Gastroesophageal sphincter (tissue), 4 donors: ENCODE measurements around the gene RALGPS1. TPM values are rescaled to one million over a fixed set of nuclear protein-coding genes. Genes with fewer than 3 reads are reported as not detected.

Source experiments
- ATAC-seq: fragments of 150-250 bp; one replicate; pipeline ENCODE4 v1.9.1; 2016; ENCODE audit warnings: mild to moderate bottlenecking, moderate library complexity
- H3K27ac ChIP-seq, 4 donors: fragments of 200-600 bp; sonication (generic) in 3 of 4; 1 replicate in 3 of 4; 2 replicates in 1 of 4; pipeline ENCODE4 v1.5.1; 2016 to 2019
- H3K27me3 ChIP-seq: fragments of 200-600 bp; sonication (generic); one replicate; pipeline ENCODE4 v1.5.1; 2019
- H3K36me3 ChIP-seq, 2 donors: fragments of 200-600 bp; sonication (generic); one replicate each; pipeline ENCODE4 v1.5.1; 2019; ENCODE audit warnings: control low read depth in 1 of 2
- H3K4me1 ChIP-seq, 3 donors: fragments of 200-600 bp; sonication (generic); 1 replicate in 2 of 3; 2 replicates in 1 of 3; pipeline ENCODE4 v1.5.1; 2016 to 2019; ENCODE audit warnings: control low read depth in 2 of 3
- H3K4me3 ChIP-seq, 2 donors: fragments of 200-600 bp; sonication (generic); one replicate each; pipeline ENCODE4 v1.5.1; 2019; ENCODE audit warnings: mild to moderate bottlenecking in 1 of 2, moderate library complexity in 1 of 2
- H3K9me3 ChIP-seq, 3 donors: fragments of 200-600 bp; sonication (generic); one replicate each; pipeline ENCODE4 v1.5.1; 2017 to 2019; ENCODE audit warnings: control low read depth in 2 of 3
- EP300 ChIP-seq: sonication (generic); formaldehyde crosslinking; IDR thresholded peaks from one replicate; pipeline ENCODE4 v1.6.1; 2017; ENCODE audit warnings: antibody characterized with exemption, mild to moderate bottlenecking
- POLR2A ChIP-seq, 2 donors: fragments of 450-650 bp; IDR thresholded peaks; one replicate each; pipeline ENCODE4 v1.6.1; 2017; ENCODE audit warnings: antibody characterized with exemption in 2 of 2, mild to moderate bottlenecking in 2 of 2, moderate library complexity in 1 of 2
- POLR2AphosphoS5 ChIP-seq: sonication (generic); formaldehyde crosslinking; IDR thresholded peaks from one replicate; pipeline ENCODE4 v1.6.1; 2017; ENCODE audit warnings: antibody characterized with exemption
- WGBS, 2 donors: methylation state at CpG; one replicate each; pipeline ENCODE4 v1.1.5; 2018; ENCODE audit warnings: low coverage in 1 of 2; 5-methylcytosine and 5-hydroxymethylcytosine counted together
- total RNA-seq, 4 donors: library from RNA; depleted of rRNA; stranded (reverse); fragments of >200 nt; gene quantifications; one replicate each; pipeline ENCODE4 v1.1.0, GENCODE V29; 2016
- TF ChIP-seq, protein P1 (sequence below), 4 experiments: fragments of 200-600 bp in 2 of 4; fragments of 450-650 bp in 2 of 4; sonication (generic) in 1 of 4; IDR thresholded peaks; one replicate each; pipeline ENCODE4 v1.5.1; 2017 to 2019; ENCODE audit warnings: antibody characterized with exemption in 4 of 4, mild to moderate bottlenecking in 2 of 4, moderate library complexity in 2 of 4

The RALGPS1 gene
- total RNA-seq, 4 donors from 2014 or later = 5.9 to 17.4 (median 11.3) TPM

DNA sequence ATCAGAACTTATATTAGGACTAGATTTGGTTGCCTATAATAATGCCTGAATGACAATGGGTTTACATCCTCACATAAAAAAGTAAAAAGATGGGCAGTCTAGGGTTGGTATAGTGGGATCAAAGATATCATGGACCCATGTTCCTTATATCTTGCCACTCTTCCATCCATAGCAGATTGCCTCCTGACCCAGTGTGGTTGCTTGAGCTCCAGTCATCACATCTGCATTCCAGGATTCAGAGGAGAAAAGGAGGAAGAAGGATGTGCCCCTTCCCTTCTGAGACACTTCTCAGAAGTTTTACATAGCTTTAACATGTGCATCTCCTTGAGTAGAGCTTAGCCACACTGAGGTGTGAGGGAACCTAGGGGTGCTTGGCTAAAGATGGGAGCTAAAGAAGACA is 22.9 kb downstream of the RALGPS1 start:
- no peaks in the 10 kb centered on the region for H3K9me3 ChIP-seq
- H3K36me3 ChIP-seq = no peaks in the 10 kb centered on the region
- no peak for ATAC-seq
- H3K27me3 ChIP-seq = no peaks in the 10 kb centered on the region
- H3K27ac ChIP-seq = no peak overlapping the region
- H3K4me1 ChIP-seq = peaks cover 0 to under 1% (median 0%) of the 10 kb centered on the region in 3 donors
- no peak overlapping the region for H3K4me3 ChIP-seq
- TF ChIP-seq POLR2AphosphoS5 = no peak
- TF ChIP-seq, protein P1, sequence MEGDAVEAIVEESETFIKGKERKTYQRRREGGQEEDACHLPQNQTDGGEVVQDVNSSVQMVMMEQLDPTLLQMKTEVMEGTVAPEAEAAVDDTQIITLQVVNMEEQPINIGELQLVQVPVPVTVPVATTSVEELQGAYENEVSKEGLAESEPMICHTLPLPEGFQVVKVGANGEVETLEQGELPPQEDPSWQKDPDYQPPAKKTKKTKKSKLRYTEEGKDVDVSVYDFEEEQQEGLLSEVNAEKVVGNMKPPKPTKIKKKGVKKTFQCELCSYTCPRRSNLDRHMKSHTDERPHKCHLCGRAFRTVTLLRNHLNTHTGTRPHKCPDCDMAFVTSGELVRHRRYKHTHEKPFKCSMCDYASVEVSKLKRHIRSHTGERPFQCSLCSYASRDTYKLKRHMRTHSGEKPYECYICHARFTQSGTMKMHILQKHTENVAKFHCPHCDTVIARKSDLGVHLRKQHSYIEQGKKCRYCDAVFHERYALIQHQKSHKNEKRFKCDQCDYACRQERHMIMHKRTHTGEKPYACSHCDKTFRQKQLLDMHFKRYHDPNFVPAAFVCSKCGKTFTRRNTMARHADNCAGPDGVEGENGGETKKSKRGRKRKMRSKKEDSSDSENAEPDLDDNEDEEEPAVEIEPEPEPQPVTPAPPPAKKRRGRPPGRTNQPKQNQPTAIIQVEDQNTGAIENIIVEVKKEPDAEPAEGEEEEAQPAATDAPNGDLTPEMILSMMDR (IDR thresholded peaks at IDR 0.05) = no peak
- TF ChIP-seq EP300 = no peak
- TF ChIP-seq POLR2A (IDR thresholded peaks at IDR 0.05) = no peak

GRCh38 chr9:126938327-126938726 is 23.7 kb downstream of the RALGPS1 start:
- H3K4me3 ChIP-seq = no peak overlapping the region
- TF ChIP-seq EP300 (no peak), POLR2A (IDR thresholded peaks at IDR 0.05) (no peak), POLR2AphosphoS5 (no peak)
- TF ChIP-seq, protein P1 (IDR thresholded peaks at IDR 0.05) = no peak
- H3K9me3 ChIP-seq = no peaks in the 10 kb centered on the region
- no peak for ATAC-seq
- H3K36me3 ChIP-seq = no peaks in the 10 kb centered on the region
- 78 to 94% methylated on average over 2 to 4 of the region's 4 CpGs for WGBS, 2 donors
- H3K4me1 ChIP-seq = peaks cover 0 to 9% (median 0%) of the 10 kb centered on the region in 3 donors
- no peaks in the 10 kb centered on the region for H3K27me3 ChIP-seq
- H3K27ac ChIP-seq = no peak overlapping the region

GRCh38 chr9:126939821-126940221 is 25.2 kb downstream of the RALGPS1 start:
- ATAC-seq = no peak
- TF ChIP-seq POLR2A (IDR thresholded peaks at IDR 0.05) (no peak), POLR2AphosphoS5 (no peak), EP300 (no peak)
- TF ChIP-seq, protein P1 (IDR thresholded peaks at IDR 0.05) = no peak
- 69 to 92% methylated on average over 2 to 6 of the region's 6 CpGs for WGBS, 2 donors

GRCh38 chr9:126942399-126942798 is 27.8 kb downstream of the RALGPS1 start:
- no peak overlapping the region for H3K4me3 ChIP-seq
- no peaks in the 10 kb centered on the region for H3K27me3 ChIP-seq
- TF ChIP-seq POLR2AphosphoS5 (no peak), POLR2A (IDR thresholded peaks at IDR 0.05) (no peak), EP300 (no peak)
- TF ChIP-seq, protein P1 (IDR thresholded peaks at IDR 0.05) = no peak
- no peaks in the 10 kb centered on the region for H3K36me3 ChIP-seq
- H3K27ac ChIP-seq = no peak overlapping the region
- peaks cover 0 to 13% (median 0%) of the 10 kb centered on the region in 3 donors for H3K4me1 ChIP-seq
- ATAC-seq = no peak
- H3K9me3 ChIP-seq = no peaks in the 10 kb centered on the region

More at GRCh38 chr9:126939821-126940221, 25.2 kb downstream of the RALGPS1 start:
- H3K27ac ChIP-seq = no peak overlapping the region
- no peak overlapping the region for H3K4me3 ChIP-seq
- H3K27me3 ChIP-seq = no peaks in the 10 kb centered on the region
- no peaks in the 10 kb centered on the region for H3K36me3 ChIP-seq
- H3K9me3 ChIP-seq = no peaks in the 10 kb centered on the region
- peaks cover 0 to 13% (median 0%) of the 10 kb centered on the region in 3 donors for H3K4me1 ChIP-seq

- Histone ChIP-seq H3K27ac (no peak overlapping the region), H3K36me3 (no peaks in the 10 kb centered on the region), H3K27me3 (no peaks in the 10 kb centered on the region), H3K4me3 (no peak overlapping the region), H3K4me1 (peaks cover 0 to 13% (median 0%) of the 10 kb centered on the region in 3 donors), H3K9me3 (no peaks in the 10 kb centered on the region)
- WGBS, 2 donors = 82 to 90% methylated on average over 5 to 7 of the region's 7 CpGs
- ATAC-seq = no peak
- no peak for TF ChIP-seq POLR2A (IDR thresholded peaks at IDR 0.05)
- TF ChIP-seq, protein P1 (IDR thresholded peaks at IDR 0.05) = no peak
- no peak for TF ChIP-seq POLR2AphosphoS5
- no peak for TF ChIP-seq EP300
These were observed 31.1 kb downstream of the RALGPS1 start for GRCh38 chr9:126945682-126946081.
